ENCODE results near the gene NECAP2.
"Not testable (repeated sequence)": the region's sequence is repeated elsewhere in the genome, so short reads cannot be mapped to it uniquely, and the experiment has no call there.

NECAP2 gene

GRCh38 chr1:16430606-16431005 is 9.9 kb upstream of the NECAP2 start:
- no peak for DNase-seq

DNA sequence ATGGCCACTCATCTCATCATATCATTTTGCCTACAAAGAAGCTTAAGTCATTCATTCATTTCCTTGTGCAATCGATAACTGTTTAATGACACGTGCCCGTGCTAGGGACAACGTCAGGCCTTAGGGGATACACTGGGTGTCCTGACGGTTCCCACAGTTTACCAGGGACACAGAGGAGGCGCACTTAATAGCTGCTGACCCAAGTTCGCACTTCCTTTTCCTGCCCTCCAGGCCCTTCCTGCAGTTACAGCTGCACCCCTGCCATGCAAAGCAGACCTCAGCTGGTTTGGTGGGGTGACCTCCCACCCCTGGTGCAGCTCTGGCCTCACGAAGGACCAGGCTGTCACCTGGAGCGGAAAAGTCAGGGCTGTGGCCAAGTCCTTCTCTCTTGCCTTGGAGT is 7.5 kb upstream of the NECAP2 start:
- no peak for DNase-seq

DNA sequence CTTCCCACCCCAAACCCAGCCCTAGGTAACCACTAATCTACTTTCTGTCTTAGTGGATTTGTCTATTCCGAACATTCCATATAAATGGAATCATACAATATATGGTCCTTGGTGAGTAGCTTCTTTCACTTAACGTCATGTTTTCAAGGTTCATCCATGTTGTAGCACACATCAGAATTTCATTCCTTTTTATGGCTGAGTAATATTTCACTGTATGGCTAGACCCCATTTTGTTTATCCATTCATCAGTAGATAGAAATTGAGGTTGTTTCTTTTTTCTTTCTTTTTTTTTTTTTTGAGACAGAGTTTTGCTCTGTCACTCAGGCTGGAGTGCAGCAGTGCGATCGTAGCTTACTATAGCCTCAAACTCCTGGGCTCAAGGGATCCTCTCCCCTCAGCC is 6.5 kb upstream of the NECAP2 start:
- DNase-seq: no peak

- DNase-seq: peak; percentile 36
Observed at GRCh38 chr1:16434501-16434900, 6.0 kb upstream of the NECAP2 start.

DNA sequence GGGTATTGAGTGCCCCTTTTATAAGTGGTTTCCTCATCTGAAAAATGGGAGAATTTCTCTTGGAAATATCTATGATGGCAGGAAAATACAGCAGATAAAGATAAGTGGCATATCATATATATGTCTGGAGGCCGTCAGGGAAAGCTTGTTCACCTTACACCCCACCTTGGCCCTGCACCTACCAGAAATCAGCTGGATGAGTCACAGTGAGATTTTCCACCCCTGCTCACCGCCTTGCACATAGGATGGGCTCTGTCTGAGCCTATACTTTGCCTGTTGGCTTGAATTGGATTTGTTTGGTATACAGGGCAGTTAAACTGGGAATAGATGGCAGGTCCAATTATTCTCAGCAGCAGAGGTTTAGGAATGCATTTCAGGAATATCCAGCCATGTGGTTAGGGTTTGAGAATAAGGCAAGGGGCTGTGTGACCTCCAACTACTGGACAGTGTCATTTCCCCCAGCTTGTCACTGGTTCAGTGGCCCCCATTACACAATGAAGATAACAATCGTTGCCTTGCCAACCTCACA is 3.5 kb upstream of the NECAP2 start, which contains the start of gene SPATA21:
TSS of gene SPATA21 (minus strand) at position 479 of the 529 bp plus-strand sequence. CDS start 6,053 bp downstream, outside the sequence.
- DNase-seq: no peak

DNA sequence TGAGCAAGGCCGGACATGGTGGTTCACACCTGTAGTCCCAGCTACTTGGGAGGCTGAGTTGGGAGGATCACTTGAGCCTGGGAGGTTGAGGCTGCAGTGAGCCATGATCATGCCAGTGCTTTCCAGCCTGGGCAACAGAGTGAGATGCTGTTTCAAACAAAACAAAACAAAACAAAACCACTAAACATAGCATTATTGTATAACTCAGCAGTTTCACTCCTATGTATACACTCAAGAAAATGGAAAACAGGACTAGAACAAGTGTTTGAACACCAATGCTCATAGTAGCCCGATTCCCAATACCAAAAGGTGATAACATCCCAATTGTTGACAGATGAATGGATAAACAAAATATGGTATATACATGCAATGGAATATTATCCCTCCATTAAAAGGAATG is 2.0 kb upstream of the NECAP2 start:
- DNase-seq: no peak

- no peak for DNase-seq
Observed at GRCh38 chr1:16438924-16439323, 1.6 kb upstream of the NECAP2 start.

GRCh38 chr1:16440131-16440469 is 424 bp upstream of the NECAP2 start:
- no peak for DNase-seq

- no peak for DNase-seq
Observed at GRCh38 chr1:16441282-16441665, 750 bp downstream of the NECAP2 start.

GRCh38 chr1:16442265-16442664 is 1.7 kb downstream of the NECAP2 start:
- DNase-seq: no peak

GRCh38 chr1:16442941-16443340 is 2.4 kb downstream of the NECAP2 start:
- no peak for DNase-seq

DNA sequence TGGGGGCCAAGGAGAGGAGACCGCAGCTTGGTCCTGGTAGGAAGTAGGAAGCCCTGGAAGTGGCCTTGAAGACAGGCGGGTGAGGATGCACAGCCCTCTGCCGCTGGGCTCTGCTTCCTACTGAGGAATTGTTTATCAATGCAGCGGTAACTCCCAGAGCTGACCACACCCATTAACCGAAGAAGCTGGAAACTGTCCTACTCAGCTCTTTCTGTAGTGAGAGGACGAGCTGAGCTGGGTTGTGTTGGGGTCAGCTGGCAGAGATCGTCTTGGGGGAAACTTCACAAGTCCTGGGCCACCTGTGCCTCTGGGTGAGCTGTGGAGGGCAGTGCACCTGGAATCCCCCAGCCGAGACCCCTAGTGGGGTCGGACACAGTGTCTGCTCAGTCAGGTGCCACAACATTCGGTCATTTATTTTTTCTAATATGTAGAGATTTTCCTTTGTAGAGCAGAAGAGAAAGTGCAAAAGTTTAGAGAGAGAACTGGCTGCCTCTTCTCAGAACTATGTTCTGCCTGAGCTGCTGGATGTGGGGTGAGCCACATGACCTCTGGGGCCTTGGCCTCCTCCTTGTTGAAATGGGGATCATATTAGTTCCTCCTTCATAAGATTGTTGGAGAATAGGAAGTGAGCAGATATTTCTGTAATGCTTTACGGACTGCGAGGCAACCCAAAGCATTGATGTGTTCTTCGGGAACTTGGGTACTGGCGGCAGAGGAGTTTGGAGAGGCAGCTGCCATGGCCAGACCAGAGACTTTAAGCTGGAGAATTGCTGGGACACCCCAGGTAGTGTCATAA is 3.6 kb downstream of the NECAP2 start:
- no peak for DNase-seq

DNA sequence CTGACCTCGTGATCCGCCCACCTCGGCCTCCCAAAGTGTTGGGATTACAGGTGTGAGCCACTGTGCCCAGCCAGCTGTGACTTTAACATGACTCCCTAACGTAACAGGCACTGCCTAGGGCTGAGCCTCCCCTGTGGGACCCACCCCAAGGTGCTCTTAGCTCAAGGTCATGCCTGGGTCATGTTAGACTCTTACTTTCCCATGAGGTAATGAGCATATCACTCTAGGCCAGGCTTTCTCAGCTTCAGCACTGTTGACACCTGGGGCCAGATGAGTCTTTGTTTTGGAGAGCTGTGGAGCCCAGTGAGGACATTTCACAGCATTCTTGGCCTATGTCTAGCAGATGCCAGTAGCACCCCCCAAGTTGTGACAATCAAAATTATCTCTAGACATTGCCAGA is 4.5 kb downstream of the NECAP2 start:
- DNase-seq: no peak

DNA sequence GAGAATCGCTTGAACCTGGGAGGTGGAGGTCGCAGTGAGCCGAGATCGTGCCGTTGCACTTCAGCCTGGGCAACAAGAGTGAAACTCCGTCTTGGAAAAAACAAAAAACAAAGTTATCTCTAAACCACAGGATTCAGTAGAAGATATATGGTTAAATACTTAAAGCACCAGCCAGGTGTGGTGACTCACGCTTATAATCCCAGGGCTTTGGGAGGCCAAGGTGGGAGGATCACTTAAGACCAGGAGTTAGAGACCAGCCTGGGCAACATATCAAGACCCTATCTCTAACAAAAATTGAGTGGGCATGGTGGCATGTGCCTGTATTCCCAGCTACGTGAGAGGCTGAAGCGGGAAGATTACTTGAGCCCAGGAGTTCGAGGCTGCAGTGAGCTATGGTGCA is 5.6 kb downstream of the NECAP2 start:
- DNase-seq: no peak

DNA sequence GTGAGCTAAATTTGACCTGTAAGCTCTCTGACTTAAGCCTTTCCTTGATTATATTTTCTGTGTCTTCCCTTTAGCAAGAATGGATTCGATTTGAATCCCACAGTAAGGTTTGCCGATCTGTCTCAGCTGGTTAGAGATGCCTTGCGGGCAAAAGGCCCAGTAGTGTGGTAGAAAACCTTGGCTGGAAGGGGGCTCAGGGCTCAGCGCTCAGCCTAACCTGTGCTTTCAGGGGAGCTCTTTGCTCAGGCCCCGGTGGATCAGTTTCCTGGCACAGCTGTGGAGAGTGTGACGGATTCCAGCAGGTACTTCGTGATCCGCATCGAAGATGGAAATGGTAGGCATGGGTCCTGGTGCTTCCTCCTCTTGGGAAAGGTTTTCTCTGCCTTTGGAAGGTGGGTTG is 7.1 kb downstream of the NECAP2 start:
- DNase-seq: no peak

- DNase-seq: no peak
Observed at GRCh38 chr1:16449065-16449464, 8.5 kb downstream of the NECAP2 start.

- DNase-seq: no peak
Observed at GRCh38 chr1:16449666-16450065, 9.1 kb downstream of the NECAP2 start.

DNA sequence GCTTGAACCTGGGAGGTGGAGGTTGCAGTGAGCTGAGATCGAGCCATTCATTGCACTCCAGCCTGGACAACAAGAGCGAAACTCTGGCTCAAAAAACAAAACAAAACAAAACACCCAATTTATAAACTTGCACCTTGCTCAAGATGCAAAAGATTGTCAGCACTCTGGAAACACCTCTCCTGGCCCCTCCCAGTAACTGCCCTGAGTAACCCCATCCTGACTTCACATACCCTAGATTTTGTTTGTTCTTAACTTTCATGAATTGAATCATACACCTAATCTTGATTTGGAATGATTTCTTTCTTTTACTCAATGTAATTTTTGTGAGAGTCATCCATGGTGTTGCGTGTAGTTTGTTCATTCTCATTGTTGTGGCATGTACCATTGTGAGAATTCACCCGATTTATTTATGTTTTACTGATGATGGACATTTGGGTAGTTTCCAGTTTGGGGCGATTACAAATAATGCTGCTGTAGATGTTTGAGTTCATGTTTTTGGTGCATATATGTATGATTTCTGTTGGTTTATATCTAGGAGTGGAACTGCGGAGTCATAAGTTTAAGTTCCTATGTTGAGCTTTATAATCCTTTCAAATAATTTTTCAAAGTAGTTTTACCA is 10.4 kb downstream of the NECAP2 start:
- DNase-seq: no peak

DNA sequence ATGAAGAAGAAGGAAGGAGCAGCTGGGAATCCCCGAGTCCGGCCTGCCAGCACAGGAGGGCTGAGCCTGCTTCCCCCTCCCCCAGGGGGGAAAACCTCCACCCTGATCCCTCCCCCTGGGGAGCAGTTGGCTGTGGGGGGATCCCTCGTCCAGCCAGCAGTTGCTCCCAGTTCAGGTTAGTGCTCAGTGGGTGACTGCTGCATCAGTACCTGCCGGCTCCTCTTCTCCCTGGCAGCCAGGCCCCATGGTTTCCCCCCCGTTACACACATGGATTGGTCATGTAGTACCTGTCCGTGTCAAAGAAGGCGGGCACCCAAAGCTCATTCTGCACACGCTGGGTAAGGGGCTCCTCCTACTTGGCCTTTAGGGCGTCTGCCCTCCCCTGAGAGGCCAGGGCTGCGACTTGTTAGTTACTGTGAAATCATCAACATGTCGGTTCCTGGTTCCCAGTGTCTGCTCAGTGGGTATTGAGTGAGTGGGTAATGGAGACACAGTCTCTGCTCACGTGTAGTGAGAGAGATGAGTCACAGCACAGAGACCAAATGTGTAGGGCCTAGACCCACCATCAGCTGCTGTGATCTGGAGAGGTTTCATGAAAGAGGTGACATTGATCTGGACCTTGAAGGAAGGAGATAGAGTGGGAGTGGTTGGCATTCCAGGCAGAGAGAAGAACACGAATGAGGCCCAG is 11.5 kb downstream of the NECAP2 start:
- DNase-seq: no peak

GRCh38 chr1:16454909-16455308 is 14.4 kb downstream of the NECAP2 start:
- not testable (repeated sequence) for DNase-seq

GRCh38 chr1:16456151-16456550 is 15.6 kb downstream of the NECAP2 start:
- DNase-seq: not testable (repeated sequence)

GRCh38 chr1:16458831-16459230 is 18.3 kb downstream of the NECAP2 start:
- DNase-seq: no peak

- no peak for DNase-seq
Observed at GRCh38 chr1:16459352-16459925, 18.9 kb downstream of the NECAP2 start.
